Measurements from ENCODE around the gene SLC25A4. TPM values are rescaled to one million over a fixed set of nuclear protein-coding genes. Genes with fewer than 3 reads are reported as not detected.
"Not testable (repeated sequence)": the region's sequence is repeated elsewhere in the genome, so short reads cannot be mapped to it uniquely, and the experiment has no call there.

Gene SLC25A4
- total RNA-seq, result 10 to 100 TPM in 1 of 3 donors, 1 to 10 TPM in 2; 8.6 to 11.4 (median 9.6) TPM

DNA sequence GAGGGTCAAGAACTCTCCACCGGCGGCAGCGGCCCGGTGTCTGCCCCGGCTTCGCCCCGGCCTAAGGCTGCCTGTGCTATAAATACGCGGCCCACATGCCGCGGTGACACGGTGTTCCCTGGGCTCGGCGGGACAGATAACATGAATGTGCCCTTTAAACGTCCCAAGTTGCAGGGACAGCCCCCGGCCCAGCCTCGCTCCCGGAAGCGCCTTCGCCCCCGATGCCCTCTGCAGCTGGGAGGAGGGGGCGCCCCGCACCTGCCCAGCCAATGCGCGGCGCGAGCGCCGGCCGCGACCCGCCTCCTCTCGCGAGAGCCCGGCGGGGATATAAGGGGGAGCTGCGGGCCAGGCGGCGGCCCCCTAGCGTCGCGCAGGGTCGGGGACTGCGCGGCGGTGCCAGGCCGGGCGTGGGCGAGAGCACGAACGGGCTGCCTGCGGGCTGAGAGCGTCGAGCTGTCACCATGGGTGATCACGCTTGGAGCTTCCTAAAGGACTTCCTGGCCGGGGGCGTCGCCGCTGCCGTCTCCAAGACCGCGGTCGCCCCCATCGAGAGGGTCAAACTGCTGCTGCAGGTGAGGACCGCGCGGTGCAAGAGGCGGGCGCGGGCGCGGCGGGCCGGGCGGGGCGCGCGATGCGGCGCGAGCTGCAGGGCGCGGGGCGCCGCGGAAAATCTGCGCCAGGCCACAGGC, at the start of gene SLC25A4:
TSS of gene SLC25A4 (plus strand) at position 355 of the 689 bp plus-strand sequence. CDS start at position 462, 107 bp downstream.
- DNase-seq (peak; percentile 80), ATAC-seq (peak; percentile 96)
- peak within 1 kb of the TSS; percentile 85 for H3K4me3 Mint-ChIP-seq
- peaks cover 21% of the 10 kb centered on the region for H3K4me1 Mint-ChIP-seq (ENCODE audit: low read depth)
- no peaks in the 10 kb centered on the region for H3K36me3 Mint-ChIP-seq (ENCODE audit: insufficient read depth)
- no peaks in the 10 kb centered on the region for H3K9me3 Mint-ChIP-seq
- peaks cover 23% of the 10 kb centered on the region for H3K27me3 Mint-ChIP-seq (ENCODE audit: low read depth)

DNA sequence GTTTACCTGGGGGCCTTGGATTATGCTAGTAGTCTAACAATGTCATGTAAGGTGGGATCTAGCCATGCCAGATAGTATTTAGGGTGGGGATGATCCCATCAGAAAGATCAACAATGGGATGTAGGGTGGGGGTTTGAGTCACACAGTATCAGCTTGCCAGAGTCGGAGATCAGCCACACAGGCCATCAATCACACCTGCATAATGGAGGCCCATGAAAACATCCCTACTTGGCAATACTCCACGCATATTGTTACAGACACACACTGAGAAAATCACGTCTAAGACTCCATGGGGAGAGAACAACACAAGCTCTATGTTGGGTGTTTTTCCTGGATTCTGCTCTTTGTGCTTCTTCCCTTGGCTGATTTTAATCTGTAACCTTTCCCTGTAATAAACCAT, 49.5 kb upstream of the SLC25A4 start:
- no peak overlapping the region for H3K4me3 Mint-ChIP-seq
- peaks cover 20% of the 10 kb centered on the region for H3K27me3 Mint-ChIP-seq (ENCODE audit: low read depth)
- DNase-seq (no peak), ATAC-seq (no peak)
- no peaks in the 10 kb centered on the region for H3K36me3 Mint-ChIP-seq (ENCODE audit: insufficient read depth)
- no peaks in the 10 kb centered on the region for H3K4me1 Mint-ChIP-seq (ENCODE audit: low read depth)
- no peaks in the 10 kb centered on the region for H3K9me3 Mint-ChIP-seq

DNA sequence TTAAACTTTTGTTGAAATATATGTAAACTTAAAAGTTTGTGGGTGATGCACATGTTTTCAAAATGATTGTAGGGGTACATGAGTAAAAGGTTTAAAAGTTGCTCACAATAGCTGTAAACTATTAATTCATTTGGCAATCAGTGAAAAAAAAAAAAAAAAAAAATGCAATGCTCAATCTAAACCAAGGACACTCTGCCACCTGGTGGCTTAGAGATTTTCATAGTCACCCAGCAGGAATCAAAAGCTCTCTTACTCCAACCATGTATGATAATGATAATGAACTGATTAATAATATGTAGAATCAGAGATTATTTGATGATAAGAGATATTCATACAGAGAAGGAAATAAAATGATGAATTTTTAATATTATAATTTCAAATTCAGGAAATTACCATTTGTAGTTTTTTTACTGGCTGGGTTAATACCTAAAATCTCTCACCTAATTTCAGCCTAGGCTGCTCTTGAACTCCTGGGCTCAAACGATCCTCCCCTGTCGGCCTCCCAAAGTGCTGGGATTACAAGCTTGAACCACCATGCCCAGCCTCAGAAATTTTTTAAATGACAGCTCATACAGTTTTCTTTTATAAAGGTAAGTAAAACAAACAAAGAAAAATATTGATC, 46.9 kb upstream of the SLC25A4 start:
- DNase-seq (no peak), ATAC-seq (no peak)
- Mint-ChIP-seq H3K27me3 (ENCODE audit: low read depth) (peaks cover 28% of the 10 kb centered on the region), H3K4me3 (no peak overlapping the region), H3K9me3 (no peaks in the 10 kb centered on the region), H3K4me1 (ENCODE audit: low read depth) (no peaks in the 10 kb centered on the region), H3K36me3 (ENCODE audit: insufficient read depth) (no peaks in the 10 kb centered on the region)

- Mint-ChIP-seq H3K36me3 (ENCODE audit: insufficient read depth) (no peaks in the 10 kb centered on the region), H3K4me1 (ENCODE audit: low read depth) (no peaks in the 10 kb centered on the region), H3K4me3 (no peak overlapping the region), H3K9me3 (no peaks in the 10 kb centered on the region), H3K27me3 (ENCODE audit: low read depth) (peaks cover 26% of the 10 kb centered on the region)
- ATAC-seq, result no peak
- DNase-seq, result no peak
Measured at GRCh38 chr4:185098474-185098873, 44.6 kb upstream of the SLC25A4 start.

DNA sequence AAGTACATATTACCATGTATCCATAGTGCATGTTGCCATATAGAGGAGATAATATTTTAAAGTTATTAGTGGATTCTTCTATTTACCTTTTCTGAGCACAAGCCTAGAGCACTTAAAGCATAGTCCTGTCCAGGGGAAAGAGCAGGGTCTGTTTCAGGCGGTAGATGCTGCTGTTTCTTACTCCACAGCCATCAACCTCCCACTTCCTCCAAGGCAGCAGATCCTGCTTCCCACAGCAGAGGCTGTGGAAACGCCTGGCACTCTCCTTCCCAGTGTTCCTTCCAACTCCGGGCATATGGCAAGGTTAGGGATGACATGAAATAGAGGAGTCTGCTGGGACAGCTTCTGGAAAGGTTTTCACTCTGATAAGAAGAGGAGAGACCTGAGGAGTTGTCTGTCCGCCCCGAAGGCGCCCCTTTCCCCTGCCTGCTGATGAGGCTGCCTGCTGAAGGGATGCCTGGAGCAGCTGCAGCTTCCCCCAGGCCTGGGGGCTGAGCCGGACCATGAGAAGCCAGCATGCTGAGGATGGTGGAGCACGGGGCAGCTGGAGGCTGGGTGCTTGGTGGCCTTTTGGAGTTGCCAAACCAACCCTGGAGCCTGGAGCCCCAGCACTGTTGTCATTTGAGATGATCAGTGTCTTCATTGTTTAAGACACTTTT, 43.9 kb upstream of the SLC25A4 start:
- no peak for ATAC-seq
- H3K36me3 Mint-ChIP-seq (ENCODE audit: insufficient read depth), result no peaks in the 10 kb centered on the region

GRCh38 chr4:185099940-185100339, 43.1 kb upstream of the SLC25A4 start:
- Mint-ChIP-seq H3K36me3 (ENCODE audit: insufficient read depth) (no peaks in the 10 kb centered on the region), H3K27me3 (ENCODE audit: low read depth) (peaks cover 26% of the 10 kb centered on the region), H3K4me1 (ENCODE audit: low read depth) (no peaks in the 10 kb centered on the region), H3K9me3 (no peaks in the 10 kb centered on the region), H3K4me3 (no peak overlapping the region)
- ATAC-seq, result no peak
- no peak for DNase-seq

More for the DNA sequence above, 43.9 kb upstream of the SLC25A4 start:
- DNase-seq, result no peak
- H3K27me3 Mint-ChIP-seq (ENCODE audit: low read depth), result peaks cover 26% of the 10 kb centered on the region
- no peaks in the 10 kb centered on the region for H3K9me3 Mint-ChIP-seq
- H3K4me3 Mint-ChIP-seq, result no peak overlapping the region
- H3K4me1 Mint-ChIP-seq (ENCODE audit: low read depth), result no peaks in the 10 kb centered on the region

DNA sequence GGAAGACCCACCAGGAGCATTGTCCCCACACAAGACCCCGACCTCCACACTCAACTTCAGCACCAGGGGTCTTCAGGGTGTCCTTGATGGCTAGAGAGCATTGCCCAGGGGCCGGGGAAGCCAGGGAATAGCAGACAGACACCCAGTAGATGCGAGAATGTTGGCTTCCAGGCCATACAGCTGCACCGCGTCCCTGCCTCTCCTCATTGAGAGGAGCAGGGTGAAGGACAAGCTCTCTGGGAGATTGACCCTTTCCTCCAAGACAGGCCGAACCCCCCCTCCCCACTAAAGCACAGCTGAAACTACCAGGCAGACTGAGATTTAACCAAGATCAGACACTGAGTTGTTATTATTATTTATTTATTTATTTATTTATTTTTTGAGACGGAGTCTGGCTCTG, 42.6 kb upstream of the SLC25A4 start:
- DNase-seq, result no peak
- Mint-ChIP-seq H3K27me3 (ENCODE audit: low read depth) (peaks cover 26% of the 10 kb centered on the region), H3K9me3 (no peaks in the 10 kb centered on the region), H3K4me1 (ENCODE audit: low read depth) (no peaks in the 10 kb centered on the region), H3K4me3 (no peak overlapping the region), H3K36me3 (ENCODE audit: insufficient read depth) (no peaks in the 10 kb centered on the region)
- no peak for ATAC-seq

GRCh38 chr4:185101354-185101890, 41.6 kb upstream of the SLC25A4 start:
- ATAC-seq (no peak), DNase-seq (no peak)
- no peaks in the 10 kb centered on the region for H3K9me3 Mint-ChIP-seq
- peaks cover 24% of the 10 kb centered on the region for H3K27me3 Mint-ChIP-seq (ENCODE audit: low read depth)
- no peaks in the 10 kb centered on the region for H3K4me1 Mint-ChIP-seq (ENCODE audit: low read depth)
- no peak overlapping the region for H3K4me3 Mint-ChIP-seq
- no peaks in the 10 kb centered on the region for H3K36me3 Mint-ChIP-seq (ENCODE audit: insufficient read depth)

GRCh38 chr4:185104733-185105132, 38.3 kb upstream of the SLC25A4 start:
- no peak for ATAC-seq
- Mint-ChIP-seq H3K4me1 (ENCODE audit: low read depth) (no peaks in the 10 kb centered on the region), H3K27me3 (ENCODE audit: low read depth) (peaks cover 31% of the 10 kb centered on the region), H3K36me3 (ENCODE audit: insufficient read depth) (no peaks in the 10 kb centered on the region), H3K9me3 (no peaks in the 10 kb centered on the region), H3K4me3 (no peak overlapping the region)
- DNase-seq, result no peak

DNA sequence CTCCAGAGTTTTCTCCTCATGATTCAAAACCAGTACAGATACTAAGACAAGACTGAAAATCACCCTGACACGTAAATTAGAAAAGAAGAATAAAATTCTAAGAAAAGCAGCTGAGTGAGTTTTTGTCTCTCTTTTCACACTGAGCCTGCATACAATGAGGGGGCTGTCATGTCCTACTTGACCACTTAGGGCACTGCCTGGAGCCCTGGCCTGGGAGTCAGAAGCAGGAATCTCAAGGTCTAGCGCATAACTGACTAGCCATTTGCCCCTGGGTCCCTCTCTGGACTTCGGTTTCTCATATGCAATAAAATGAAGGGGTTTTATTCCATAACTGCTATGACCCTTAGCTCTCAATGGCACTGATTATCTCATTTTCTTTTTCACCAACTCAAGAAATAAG, 36.7 kb upstream of the SLC25A4 start:
- ATAC-seq, result no peak
- no peaks in the 10 kb centered on the region for H3K36me3 Mint-ChIP-seq (ENCODE audit: insufficient read depth)
- H3K4me3 Mint-ChIP-seq, result no peak overlapping the region
- H3K9me3 Mint-ChIP-seq, result no peaks in the 10 kb centered on the region
- DNase-seq, result no peak
- H3K27me3 Mint-ChIP-seq (ENCODE audit: low read depth), result peaks cover 26% of the 10 kb centered on the region
- H3K4me1 Mint-ChIP-seq (ENCODE audit: low read depth), result no peaks in the 10 kb centered on the region

DNA sequence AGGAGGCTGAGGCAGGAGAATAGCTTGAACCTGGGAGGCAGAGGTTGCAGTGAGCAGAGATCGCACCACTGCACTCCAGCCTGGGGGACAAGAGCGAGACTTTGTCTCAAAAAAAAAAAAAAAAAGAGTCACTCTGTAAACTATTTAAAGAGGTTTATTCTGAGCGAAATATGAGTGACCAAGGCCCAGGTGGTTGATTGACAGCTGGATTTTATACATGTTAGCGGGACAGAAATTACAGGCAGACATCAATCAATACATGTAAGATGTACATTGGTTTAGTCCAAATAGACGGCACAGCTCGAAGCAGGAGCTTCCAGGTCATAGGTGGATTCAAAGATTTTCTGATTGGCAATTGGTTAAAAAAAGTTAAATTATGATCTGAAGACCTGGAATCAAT, 35.5 kb upstream of the SLC25A4 start:
- not testable (repeated sequence) for H3K36me3 Mint-ChIP-seq (ENCODE audit: insufficient read depth); DNase-seq; H3K9me3 Mint-ChIP-seq; ATAC-seq; H3K4me1 Mint-ChIP-seq (ENCODE audit: low read depth); H3K4me3 Mint-ChIP-seq
- H3K27me3 Mint-ChIP-seq (ENCODE audit: low read depth), result peaks cover 20% of the 10 kb centered on the region

GRCh38 chr4:185108185-185108584, 34.9 kb upstream of the SLC25A4 start:
- Mint-ChIP-seq H3K27me3 (ENCODE audit: low read depth) (peaks cover 20% of the 10 kb centered on the region), H3K4me3 (no peak overlapping the region), H3K9me3 (no peaks in the 10 kb centered on the region), H3K36me3 (ENCODE audit: insufficient read depth) (no peaks in the 10 kb centered on the region), H3K4me1 (ENCODE audit: low read depth) (no peaks in the 10 kb centered on the region)
- no peak for ATAC-seq
- DNase-seq, result no peak

- Mint-ChIP-seq H3K4me1 (ENCODE audit: low read depth) (no peaks in the 10 kb centered on the region), H3K4me3 (no peak overlapping the region), H3K36me3 (ENCODE audit: insufficient read depth) (no peaks in the 10 kb centered on the region), H3K27me3 (ENCODE audit: low read depth) (peaks cover 19% of the 10 kb centered on the region), H3K9me3 (no peaks in the 10 kb centered on the region)
- DNase-seq (no peak), ATAC-seq (no peak)
Measured at GRCh38 chr4:185108669-185109068, 34.4 kb upstream of the SLC25A4 start.

DNA sequence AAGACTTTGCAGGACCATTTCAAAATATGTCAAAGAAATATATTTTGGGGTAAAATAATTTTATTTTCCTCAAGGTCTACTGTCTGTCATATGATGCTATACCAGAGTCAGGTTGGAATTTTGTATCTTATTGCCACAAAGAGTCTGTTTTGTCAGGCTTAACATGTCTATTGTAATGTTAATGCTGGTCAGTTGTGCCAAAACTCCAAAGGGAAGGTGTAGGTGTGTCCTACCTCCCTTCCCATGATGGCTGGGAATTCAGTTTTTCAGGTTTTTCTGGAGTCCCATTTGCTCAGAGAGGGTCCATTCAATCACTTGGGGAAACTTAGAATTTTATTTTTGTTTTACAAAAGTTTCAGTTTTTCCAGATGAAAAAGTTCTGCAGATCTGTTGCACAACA, 33.3 kb upstream of the SLC25A4 start:
- H3K4me1 Mint-ChIP-seq (ENCODE audit: low read depth), result no peaks in the 10 kb centered on the region
- ATAC-seq (no peak), DNase-seq (no peak)
- no peaks in the 10 kb centered on the region for H3K9me3 Mint-ChIP-seq
- no peaks in the 10 kb centered on the region for H3K36me3 Mint-ChIP-seq (ENCODE audit: insufficient read depth)
- peaks cover 19% of the 10 kb centered on the region for H3K27me3 Mint-ChIP-seq (ENCODE audit: low read depth)
- H3K4me3 Mint-ChIP-seq, result no peak overlapping the region
